Erythroblast (primary cell): Measurements from ENCODE around the gene SCLT1.
"Not testable (repeated sequence)": the region's sequence is repeated elsewhere in the genome, so short reads cannot be mapped to it uniquely, and the experiment has no call there.

ENCODE experiments used
- DNase-seq, 2 experiments: peaks; one replicate each; lab custom pipeline; 2025; lab: John Stamatoyannopoulos, UW
- GATA1 ChIP-seq: IDR thresholded peaks from 2 replicates; pipeline ENCODE4 v1.6.1; 2011; ENCODE audit warnings: low read depth, mild to moderate bottlenecking, control low read depth, low read length, moderate library complexity
- POLR2A ChIP-seq: IDR thresholded peaks from 2 replicates; pipeline ENCODE4 v1.6.1; 2011; ENCODE audit warnings: mild to moderate bottlenecking, low read length

Gene SCLT1

DNA sequence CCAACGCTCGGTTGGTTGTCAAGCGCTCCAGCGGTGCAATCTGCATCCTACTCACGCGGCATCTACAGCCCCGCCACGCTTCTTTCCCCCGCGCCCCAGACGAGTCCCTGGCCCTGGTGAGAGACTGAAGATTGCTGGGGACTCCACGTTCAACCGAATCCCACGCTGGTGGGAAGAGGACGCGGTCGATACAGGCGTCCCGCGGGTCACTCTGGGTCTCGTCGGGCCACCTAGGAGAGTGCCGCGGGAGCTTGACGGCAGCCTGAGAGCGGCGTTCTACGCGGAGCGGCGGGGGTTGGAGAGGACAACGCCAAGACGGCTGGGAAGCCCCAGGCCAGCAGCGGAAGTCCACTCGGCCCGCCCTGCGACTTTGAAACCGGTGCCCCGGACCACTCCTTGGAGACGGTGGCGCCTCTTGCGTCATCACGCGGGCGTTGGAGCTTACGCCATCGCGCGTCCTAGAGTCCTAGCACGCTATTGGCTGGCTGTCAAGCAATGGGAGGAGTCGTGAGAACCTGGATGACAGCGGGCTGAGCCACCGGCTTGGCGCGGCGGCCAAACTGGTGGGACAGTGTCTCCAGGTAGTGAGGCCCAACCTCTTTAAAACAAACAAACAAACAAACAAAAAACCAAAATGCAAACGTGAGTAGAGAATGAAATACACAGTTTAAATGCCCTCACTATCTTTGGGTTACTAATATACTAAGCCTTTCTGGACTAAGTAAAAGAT, at the start of gene SCLT1:
SCLT1 (minus strand) TSS at position 349 of the 730 bp plus-strand sequence. CDS start 436 bp downstream, outside the sequence.
- DNase-seq: peak; percentile 99
- no peak for TF ChIP-seq GATA1
- peak; percentile 99 for TF ChIP-seq POLR2A

DNA sequence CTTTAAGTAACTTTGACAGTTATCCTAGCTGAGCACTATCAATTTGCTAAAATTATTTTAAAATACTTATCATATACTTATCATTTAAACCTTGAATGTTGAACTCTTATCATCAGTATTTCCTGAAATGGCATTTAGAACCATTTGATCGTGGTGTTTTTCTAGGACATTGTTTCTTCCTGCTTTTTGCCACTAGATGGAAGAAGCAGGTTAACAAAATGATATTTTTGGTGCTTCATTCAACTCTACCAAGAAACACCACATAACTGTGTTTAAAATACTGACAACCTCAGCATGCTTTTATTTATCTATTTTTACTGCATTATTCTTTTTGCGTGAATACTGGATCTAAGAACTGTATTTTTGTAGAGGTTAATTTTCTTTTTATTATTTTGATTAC, 47.2 kb upstream of the SCLT1 start:
- no peak for DNase-seq
- TF ChIP-seq GATA1: no peak
- TF ChIP-seq POLR2A: no peak

DNA sequence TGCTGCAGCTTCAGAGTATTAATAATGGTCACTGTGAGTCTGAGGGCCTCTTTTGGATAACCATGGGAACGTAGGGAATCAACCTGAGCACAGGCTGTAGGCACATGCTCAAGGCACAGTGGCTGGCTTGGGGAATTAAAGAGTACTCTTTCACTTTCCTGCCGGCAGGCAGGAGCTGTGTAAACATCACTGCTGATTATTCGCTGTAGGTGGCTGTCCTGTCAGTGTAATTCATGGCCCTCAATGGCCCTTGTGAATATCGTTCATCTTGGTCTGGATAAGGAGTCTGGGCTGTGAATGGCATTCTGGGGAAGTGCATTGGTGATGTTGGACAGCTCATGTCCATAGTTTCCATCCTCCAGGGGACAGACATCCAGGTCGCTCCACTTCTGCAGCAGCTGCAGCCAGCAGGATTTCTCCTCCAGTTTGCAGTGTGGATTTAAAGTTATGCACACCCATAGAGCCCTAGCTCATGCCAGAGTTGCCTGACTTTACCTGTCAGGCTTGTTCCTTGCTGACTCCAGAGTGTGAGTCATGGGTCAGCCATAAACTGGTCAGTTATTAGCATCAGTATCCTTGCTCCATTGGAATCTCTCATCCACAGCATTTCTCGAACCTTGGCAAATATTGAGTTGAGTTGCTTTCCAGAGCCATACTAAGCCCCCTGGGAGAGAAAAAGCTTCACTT, 45.6 kb upstream of the SCLT1 start:
- no peak for DNase-seq

DNA sequence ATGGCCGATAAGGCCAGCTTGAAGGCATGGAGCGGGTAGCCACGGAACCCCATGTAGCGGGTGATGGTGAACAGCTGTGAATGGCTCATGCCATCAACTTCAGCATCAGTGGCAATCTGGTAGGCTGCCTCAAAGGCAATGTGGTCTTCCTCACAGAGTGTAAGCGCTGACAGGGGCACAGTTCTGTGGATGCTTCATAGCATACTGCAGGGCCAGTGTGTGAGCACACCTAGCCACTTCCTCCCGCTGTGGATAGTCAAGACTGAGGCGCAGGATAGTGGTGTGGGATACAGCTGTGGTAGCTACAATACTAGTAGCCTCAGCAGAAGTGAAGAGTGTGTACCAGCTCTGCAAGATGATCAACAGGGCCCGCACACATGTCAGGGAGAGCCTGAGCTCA, 43.1 kb upstream of the SCLT1 start:
- DNase-seq: no peak
- TF ChIP-seq GATA1 (no peak), POLR2A (no peak)

More for the DNA sequence above, 45.6 kb upstream of the SCLT1 start:
- no peak for TF ChIP-seq POLR2A
- TF ChIP-seq GATA1: no peak

DNA sequence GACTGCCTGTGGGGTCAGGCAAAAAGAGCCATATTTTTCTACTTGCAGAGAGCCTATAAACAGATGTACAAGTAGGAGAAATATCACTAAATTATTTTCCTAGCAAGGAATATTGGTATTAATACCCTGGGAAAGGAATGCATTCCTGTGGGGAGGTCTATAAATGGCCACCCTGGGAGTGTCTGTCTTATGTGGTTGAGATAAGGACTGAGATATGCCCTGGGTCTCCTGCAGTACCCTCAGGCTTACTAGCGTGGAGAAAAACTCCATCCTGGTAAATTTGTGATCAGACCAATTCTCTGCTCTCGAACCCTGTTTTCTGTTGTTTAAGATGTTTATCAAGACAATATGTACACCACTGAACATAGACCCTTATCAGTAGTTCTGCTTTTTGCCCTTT, 38.0 kb upstream of the SCLT1 start:
- TF ChIP-seq GATA1 (no peak), POLR2A (no peak)
- no peak for DNase-seq

DNA sequence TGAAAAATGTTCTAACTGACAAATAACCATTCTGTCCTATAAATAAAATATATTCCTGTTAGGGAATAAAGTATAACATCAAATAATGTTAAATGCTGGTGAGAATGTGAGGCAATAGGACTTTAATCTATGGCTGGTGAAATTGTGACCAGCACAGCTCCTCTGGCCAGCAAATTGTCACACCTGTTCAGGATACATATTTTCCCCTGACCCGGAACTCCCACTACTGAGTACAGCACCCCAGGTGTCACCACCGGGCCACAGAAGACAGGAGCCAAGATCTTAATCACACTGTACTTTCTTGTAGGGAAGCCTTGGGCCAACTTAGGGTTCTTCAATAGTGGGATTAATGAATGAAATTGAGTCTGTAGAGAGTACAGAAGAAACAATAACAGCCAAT, 35.8 kb upstream of the SCLT1 start:
- TF ChIP-seq POLR2A (no peak), GATA1 (no peak)
- no peak for DNase-seq

DNA sequence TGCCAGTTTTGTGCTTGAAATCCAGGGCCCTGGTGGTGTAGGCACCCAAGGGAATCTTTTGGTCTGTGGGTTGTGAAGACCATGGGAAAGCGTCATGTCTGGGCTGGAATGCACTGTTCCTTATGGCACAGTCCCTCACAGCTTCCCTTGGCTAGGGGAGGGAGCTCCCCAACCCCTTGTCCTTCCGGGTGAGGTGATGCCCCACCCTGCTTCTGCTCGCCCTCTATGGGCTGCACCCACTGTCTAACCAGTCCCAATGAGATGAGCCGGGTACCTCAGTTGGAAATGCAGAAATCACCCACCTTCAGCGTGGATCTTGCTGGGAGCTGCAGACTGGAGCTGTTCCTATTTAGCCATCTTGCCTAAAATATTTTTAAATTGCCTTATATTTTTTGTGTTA, 33.3 kb upstream of the SCLT1 start:
- not testable (repeated sequence) for DNase-seq

DNA sequence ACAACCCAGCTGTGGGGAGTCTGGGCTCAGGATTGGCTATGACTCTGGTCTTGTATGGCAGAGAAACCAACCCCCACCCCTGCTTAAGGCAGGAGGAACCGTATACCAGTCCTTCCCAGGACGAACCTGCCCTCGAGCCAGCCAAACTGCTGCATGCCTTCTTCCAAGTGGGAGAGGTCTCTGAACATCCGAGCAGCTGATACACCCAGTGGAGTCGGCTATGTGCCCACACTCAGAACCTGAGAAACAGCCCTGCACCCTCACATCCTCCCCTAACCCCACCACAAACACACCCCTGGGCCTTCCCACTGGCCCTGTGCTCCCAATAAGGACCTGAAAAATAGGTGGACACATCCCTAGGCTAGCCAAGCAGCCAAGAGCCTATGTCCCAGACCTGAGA, 24.4 kb upstream of the SCLT1 start:
- TF ChIP-seq GATA1: no peak
- TF ChIP-seq POLR2A: no peak
- no peak for DNase-seq

DNA sequence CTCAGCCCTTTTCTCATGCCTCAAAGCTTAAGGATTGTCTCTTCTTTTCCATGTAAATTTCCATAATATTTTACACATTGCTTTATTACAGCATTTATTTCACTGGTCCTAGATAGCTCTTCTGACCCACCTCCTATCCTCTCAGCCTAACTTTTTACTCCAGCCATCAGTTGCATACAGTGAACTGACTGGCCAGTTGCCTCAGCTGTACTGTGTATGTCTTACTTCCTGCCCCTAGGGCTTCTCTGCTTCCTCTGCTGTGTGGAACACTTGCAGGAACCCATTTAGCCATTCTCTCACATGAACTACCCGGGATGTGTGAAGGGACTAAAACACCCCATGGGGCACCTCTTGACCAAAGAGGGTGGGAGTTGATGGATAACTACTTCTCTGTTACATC, 20.6 kb upstream of the SCLT1 start:
- DNase-seq: no peak
- TF ChIP-seq POLR2A (no peak), GATA1 (no peak)

DNA sequence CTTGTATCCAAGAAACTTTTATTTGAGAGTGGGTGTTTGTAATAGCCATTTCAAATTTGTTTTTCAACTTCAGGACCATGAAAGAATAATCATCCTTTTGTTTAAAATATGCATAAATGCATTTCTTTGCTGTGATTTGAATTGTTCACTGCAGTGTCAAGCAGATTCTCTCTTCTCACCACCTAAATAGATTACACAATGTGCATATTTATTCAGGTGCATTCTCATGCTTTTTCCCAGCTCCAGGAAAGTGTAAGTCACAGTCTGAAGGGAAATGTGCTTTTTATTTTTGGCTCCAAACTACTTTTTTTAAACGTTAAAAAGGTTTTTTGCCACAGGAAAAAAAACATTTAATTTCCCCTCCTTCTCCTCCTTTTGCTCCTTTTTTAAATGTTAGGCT, 20.1 kb upstream of the SCLT1 start:
- no peak for DNase-seq
- no peak for TF ChIP-seq GATA1
- no peak for TF ChIP-seq POLR2A

DNA sequence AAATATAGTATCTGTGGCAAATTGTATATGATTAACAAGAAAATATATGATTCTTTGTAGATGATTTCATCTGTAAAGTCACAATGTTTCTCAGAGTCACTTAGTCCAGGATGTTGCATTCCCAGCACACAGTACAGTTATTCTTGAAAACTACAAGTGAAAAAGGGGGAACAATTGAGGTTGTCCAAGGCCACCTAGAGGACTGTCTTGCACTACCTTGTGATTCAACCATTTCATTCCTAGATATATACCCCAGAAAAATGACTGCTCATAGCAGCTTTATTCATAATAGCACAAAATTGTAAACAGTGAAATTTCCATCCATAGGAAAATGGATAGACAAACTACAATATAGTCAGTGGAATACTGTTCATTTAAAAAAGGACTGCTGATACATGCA, 18.6 kb upstream of the SCLT1 start:
- TF ChIP-seq GATA1 (no peak), POLR2A (no peak)
- no peak for DNase-seq

DNA sequence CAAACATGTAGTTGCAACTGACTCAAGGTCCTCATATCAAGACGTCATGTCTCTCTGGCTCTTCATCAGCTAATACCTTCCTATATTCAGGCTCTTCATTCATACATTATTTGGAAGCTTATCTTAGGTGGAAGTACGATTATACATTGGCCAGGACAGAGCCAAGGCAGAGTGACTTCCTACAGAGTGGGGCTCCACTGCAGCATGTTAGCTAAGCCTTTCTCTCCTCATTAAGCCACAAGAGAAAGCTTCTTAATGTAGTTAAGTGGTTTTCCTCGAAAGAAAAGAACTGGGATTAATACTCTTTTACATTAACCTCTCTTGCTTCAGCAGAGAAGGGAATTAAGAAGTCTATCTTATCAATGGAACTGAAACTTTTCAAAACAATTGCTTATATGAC, 17.6 kb upstream of the SCLT1 start:
- no peak for DNase-seq
- TF ChIP-seq GATA1: no peak
- no peak for TF ChIP-seq POLR2A

DNA sequence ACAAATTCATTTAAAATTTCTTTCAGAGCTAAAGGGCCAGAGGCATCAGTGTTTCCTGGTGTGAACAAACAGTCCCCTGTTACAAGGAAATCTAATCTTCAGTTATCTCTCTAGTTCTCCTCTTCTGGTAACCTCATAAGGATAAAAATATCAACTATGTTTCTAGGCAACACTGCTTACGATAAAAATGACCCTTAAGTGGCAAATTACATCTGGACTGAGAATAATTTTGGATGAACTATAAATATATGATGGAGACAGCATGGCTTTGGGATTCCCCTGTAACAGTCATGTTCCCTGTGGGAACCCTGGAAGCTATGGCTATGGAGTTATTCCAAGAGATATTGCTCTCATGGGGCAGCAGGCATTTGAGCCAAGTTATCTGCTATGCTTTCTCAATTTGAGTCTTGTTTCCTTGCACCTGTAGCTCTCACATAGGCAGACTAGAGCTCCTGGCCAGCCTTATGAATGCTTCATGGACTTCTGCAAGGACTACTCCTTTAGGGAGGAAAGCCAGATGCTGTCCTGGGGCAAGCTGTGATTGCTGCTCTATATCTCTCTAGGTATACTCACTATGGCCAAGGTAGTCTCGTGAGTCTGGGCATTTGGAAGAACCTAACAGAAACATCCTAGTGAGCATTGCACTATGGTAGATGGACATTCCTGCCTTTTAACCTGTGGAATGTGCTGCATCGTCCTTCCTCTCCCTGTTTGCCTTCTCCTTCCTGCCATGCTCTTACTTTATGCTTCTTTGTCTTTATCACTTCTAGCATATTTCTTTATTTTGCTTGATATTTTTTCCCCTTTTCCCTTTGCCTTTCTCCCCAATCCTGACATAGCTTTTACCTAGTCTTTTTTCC, 16.9 kb upstream of the SCLT1 start:
- TF ChIP-seq POLR2A (no peak), GATA1 (no peak)
- no peak for DNase-seq

DNA sequence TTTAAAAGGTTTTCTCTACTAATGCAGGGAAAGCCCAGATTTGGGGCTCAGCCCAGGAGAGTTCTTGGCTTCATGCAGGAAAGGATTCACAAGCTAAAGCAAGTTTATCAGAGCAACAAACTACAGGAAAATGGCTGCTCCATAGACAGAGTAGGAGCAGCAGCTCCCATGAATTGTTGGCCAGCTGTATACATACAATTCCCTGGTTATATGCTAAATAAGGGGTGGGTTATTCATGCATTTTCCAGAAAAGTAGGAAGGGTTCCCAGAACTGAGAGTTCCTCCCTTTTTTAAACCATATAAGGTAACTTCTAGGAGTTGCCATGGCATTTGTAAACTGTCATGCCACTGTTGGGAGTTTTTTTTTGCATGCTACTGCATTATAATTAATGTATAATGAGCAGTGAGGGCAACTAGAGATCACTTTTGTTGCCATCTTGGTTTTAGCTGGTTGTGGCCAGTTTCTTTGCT, 5.2 kb upstream of the SCLT1 start:
- TF ChIP-seq GATA1: no peak
- no peak for TF ChIP-seq POLR2A
- peak in 1 of 2 experiments; percentile 10 for DNase-seq
